Natural killer cell (primary cell): ENCODE data around the gene ALDH1L1. TPM values are rescaled to one million over a fixed set of nuclear protein-coding genes. Genes with fewer than 3 reads are reported as not detected.

Experiments
- ATAC-seq, 3 donors: fragments of 150-1000 bp in 2 of 3; fragments of 200-7000 bp in 1 of 3; cut with Tn5 transposase; 1 replicate in 1 of 3; 2 replicates in 2 of 3; pipeline ENCODE4 v1.10.0; 2021; ENCODE audit warnings: mild to moderate bottlenecking in 2 of 3, moderate library complexity in 2 of 3
- DNase-seq, 2 donors: peaks; one replicate each; pipeline versions ENCODE4 v3.0.0 to v3.0.0-alpha.2; 2013 to 2021; ENCODE audit warnings: mixed read lengths in 1 of 2
- H3K27ac ChIP-seq: one replicate; pipeline ENCODE4 v1.5.1; 2013; ENCODE audit warnings: mild to moderate bottlenecking, low read length
- H3K27me3 ChIP-seq: one replicate; pipeline ENCODE4 v1.6.1; 2013; ENCODE audit warnings: low read length; ENCODE audit not compliant: control insufficient read depth, insufficient read depth
- H3K36me3 ChIP-seq: one replicate; pipeline ENCODE4 v1.6.1; 2013; ENCODE audit warnings: low read length; ENCODE audit not compliant: control insufficient read depth, insufficient read depth
- H3K4me1 ChIP-seq: one replicate; pipeline ENCODE4 v1.6.1; 2013; ENCODE audit warnings: low read length; ENCODE audit not compliant: control insufficient read depth, insufficient read depth
- H3K4me3 ChIP-seq: one replicate; pipeline ENCODE4 v1.5.1; 2013; ENCODE audit warnings: low read length
- H3K9me3 ChIP-seq: one replicate; pipeline ENCODE4 v1.6.1; 2013; ENCODE audit warnings: low read length; ENCODE audit not compliant: control insufficient read depth, insufficient read depth
- H3K27ac Mint-ChIP-seq, 2 donors: one replicate each; pipeline ENCODE4 v1.8.0; 2022; ENCODE audit warnings: mild to moderate bottlenecking in 2 of 2, mixed read lengths in 2 of 2, moderate library complexity in 1 of 2
- H3K27me3 Mint-ChIP-seq, 2 donors: one replicate each; pipeline ENCODE4 v1.8.0; 2022; ENCODE audit warnings: low read depth in 2 of 2, mixed read lengths in 2 of 2
- H3K36me3 Mint-ChIP-seq: one replicate; pipeline ENCODE4 v1.8.0; 2022; ENCODE audit warnings: mixed read lengths
- H3K4me1 Mint-ChIP-seq, 2 donors: one replicate each; pipeline ENCODE4 v1.8.0; 2022; ENCODE audit warnings: mixed read lengths in 2 of 2
- H3K4me3 Mint-ChIP-seq: one replicate; pipeline ENCODE4 v1.8.0; 2022; ENCODE audit warnings: mild to moderate bottlenecking, moderate library complexity, mixed read lengths
- H3K9me3 Mint-ChIP-seq, 2 donors: one replicate each; pipeline ENCODE4 v1.8.0; 2022; ENCODE audit warnings: mixed read lengths in 2 of 2
- WGBS: methylation state at CpG from one replicate; pipeline ENCODE4 v1.1.7; 2013; ENCODE audit warnings: missing lambda C conversion rate; ENCODE audit not compliant: insufficient coverage; 5-methylcytosine and 5-hydroxymethylcytosine counted together
- intact Hi-C: fragments of 100-400 bp; cut with micrococcal nuclease; formaldehyde crosslinking; loops from one replicate; pipeline ENCODE4 v1.14.2; 2022
- total RNA-seq, 4 donors: library from RNA; stranded (reverse); fragments of 120-200 nt in 1 of 4; gene quantifications; one replicate each; pipeline versions ENCODE4 v1.2.3 to v1.2.4, GENCODE V29; 2013 to 2022
- TF ChIP-seq, protein P1 (sequence below): fragments of 200-600 bp; IDR thresholded peaks from one replicate; pipeline ENCODE4 v1.8.0; 2022; ENCODE audit warnings: antibody characterized with exemption

Gene ALDH1L1
- total RNA-seq, 3 donors from 2014 or later (not counting 1 experiment from before 2014, with no cell fraction given): not detected

DNA sequence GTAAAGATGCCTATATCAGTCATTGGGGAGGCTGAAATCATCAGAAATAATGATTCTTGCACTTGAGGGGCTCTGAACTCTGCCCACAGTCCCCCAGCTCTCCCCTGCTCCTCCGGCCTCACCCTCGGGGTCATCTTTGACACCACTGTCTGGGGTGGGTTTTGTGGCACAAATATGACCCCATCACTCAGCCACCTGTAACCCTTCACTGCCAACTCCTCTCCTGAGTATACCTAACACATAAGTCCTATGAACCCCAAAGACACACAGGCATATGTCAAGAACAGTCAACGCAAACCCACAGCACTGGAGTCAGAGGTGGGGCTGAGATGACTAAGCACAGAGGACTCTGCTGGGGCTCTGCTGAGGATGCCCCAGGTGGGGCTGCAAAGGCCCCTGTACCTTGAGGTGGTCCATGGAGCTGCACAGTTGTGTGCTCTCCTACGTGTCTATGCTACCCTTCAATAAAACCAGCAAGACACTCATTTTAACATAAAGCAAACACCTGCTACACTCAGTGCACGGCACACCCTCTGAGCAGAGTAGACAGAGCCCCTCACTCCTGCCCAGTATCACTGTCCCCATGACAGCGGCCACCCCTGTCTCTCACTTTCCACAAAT lies 126.3 kb downstream of the ALDH1L1 start:
- no peaks in the 10 kb centered on the region for H3K27me3 ChIP-seq
- WGBS: 90% methylated on average over 6 of the region's 6 CpGs
- ATAC-seq (peak in 1 of 3 donors; percentile 25), DNase-seq (no peak)
- peaks cover 11% of the 10 kb centered on the region for H3K4me1 ChIP-seq
- Mint-ChIP-seq H3K36me3 (no peaks in the 10 kb centered on the region), H3K27me3 (no peaks in the 10 kb centered on the region), H3K4me1 (peaks cover 31 to 44% of the 10 kb centered on the region in 2 donors), H3K4me3 (no peak overlapping the region), H3K27ac (peak overlapping the region in 1 of 2 donors; percentile 37), H3K9me3 (no peaks in the 10 kb centered on the region)
- no peak overlapping the region for H3K4me3 ChIP-seq
- intact Hi-C loops: no loop called here
- TF ChIP-seq, protein P1, sequence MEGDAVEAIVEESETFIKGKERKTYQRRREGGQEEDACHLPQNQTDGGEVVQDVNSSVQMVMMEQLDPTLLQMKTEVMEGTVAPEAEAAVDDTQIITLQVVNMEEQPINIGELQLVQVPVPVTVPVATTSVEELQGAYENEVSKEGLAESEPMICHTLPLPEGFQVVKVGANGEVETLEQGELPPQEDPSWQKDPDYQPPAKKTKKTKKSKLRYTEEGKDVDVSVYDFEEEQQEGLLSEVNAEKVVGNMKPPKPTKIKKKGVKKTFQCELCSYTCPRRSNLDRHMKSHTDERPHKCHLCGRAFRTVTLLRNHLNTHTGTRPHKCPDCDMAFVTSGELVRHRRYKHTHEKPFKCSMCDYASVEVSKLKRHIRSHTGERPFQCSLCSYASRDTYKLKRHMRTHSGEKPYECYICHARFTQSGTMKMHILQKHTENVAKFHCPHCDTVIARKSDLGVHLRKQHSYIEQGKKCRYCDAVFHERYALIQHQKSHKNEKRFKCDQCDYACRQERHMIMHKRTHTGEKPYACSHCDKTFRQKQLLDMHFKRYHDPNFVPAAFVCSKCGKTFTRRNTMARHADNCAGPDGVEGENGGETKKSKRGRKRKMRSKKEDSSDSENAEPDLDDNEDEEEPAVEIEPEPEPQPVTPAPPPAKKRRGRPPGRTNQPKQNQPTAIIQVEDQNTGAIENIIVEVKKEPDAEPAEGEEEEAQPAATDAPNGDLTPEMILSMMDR: no peak
- H3K9me3 ChIP-seq: no peaks in the 10 kb centered on the region
- no peak overlapping the region for H3K27ac ChIP-seq
- H3K36me3 ChIP-seq: peaks cover 2% of the 10 kb centered on the region

Other genes starting within 250 kb of the ALDH1L1 start
- not detected for gene ROPN1B, start 211.4 kb downstream of the ALDH1L1 start, total RNA-seq
- gene SLC41A3, start 96.5 kb downstream of the ALDH1L1 start, total RNA-seq: 10 to 100 TPM; 24.2 to 29.6 (median 27.1) TPM
- under 1 TPM; 0.23 to 0.38 (median 0.36) TPM for gene KLF15, start 176.8 kb upstream of the ALDH1L1 start, total RNA-seq
- not detected for gene CFAP100, start 214.3 kb upstream of the ALDH1L1 start, total RNA-seq